NB4 (cell line): ENCODE data around the gene SGTA.

Experiments used
- DNase-seq: peaks from one replicate; pipeline ENCODE4 v3.0.0; 2010; ENCODE audit warnings: low read depth
- H3K4me3 ChIP-seq: one replicate; pipeline ENCODE4 v1.5.1; 2011; ENCODE audit warnings: mild to moderate bottlenecking, low read depth, low read length, moderate library complexity
- CTCF ChIP-seq: IDR thresholded peaks from one replicate; pipeline ENCODE4 v1.5.1; 2012; ENCODE audit warnings: low read depth, low read length
- MAX ChIP-seq: IDR thresholded peaks from 2 replicates; pipeline ENCODE4 v1.6.1; 2011; ENCODE audit warnings: low read depth, low read length
- MYC ChIP-seq: IDR thresholded peaks from 2 replicates; pipeline ENCODE4 v1.6.1; 2011; ENCODE audit warnings: low read depth, low read length
- POLR2A ChIP-seq: IDR thresholded peaks from 2 replicates; pipeline ENCODE4 v1.6.1; 2011; ENCODE audit warnings: mild to moderate bottlenecking; ENCODE audit not compliant: insufficient read length; ENCODE audit errors: extremely low read depth

SGTA gene

GRCh38 chr19:2759965-2760364 is 23.1 kb downstream of the SGTA start:
- DNase-seq: no peak
- TF ChIP-seq MYC: no peak
- no peak overlapping the region for H3K4me3 ChIP-seq

- no peak overlapping the region for H3K4me3 ChIP-seq
- DNase-seq: no peak
- no peak for TF ChIP-seq MYC
- TF ChIP-seq CTCF: no peak
- no peak for TF ChIP-seq POLR2A
- TF ChIP-seq MAX: no peak
These were observed 23.7 kb downstream of the SGTA start for GRCh38 chr19:2759362-2759761.

GRCh38 chr19:2758601-2759313 is 24.3 kb downstream of the SGTA start:
- DNase-seq: no peak
- H3K4me3 ChIP-seq: no peak overlapping the region
- no peak for TF ChIP-seq MYC
- no peak for TF ChIP-seq POLR2A
- TF ChIP-seq CTCF: no peak
- TF ChIP-seq MAX: no peak

- no peak for DNase-seq
- no peak overlapping the region for H3K4me3 ChIP-seq
- TF ChIP-seq POLR2A (no peak), CTCF (no peak), MAX (no peak), MYC (no peak)
These were observed 25.9 kb downstream of the SGTA start for GRCh38 chr19:2756921-2757881.

- no peak for DNase-seq
- no peak overlapping the region for H3K4me3 ChIP-seq
- no peak for TF ChIP-seq POLR2A
- no peak for TF ChIP-seq CTCF
- no peak for TF ChIP-seq MAX
- TF ChIP-seq MYC: no peak
These were observed 26.6 kb downstream of the SGTA start for GRCh38 chr19:2756477-2756876.

GRCh38 chr19:2755811-2756210 is 27.3 kb downstream of the SGTA start:
- no peak overlapping the region for H3K4me3 ChIP-seq
- no peak for DNase-seq
- TF ChIP-seq CTCF: no peak
